K562 (cell line): ENCODE data around the gene PRPSAP1. TPM values are rescaled to one million over a fixed set of nuclear protein-coding genes. Genes with fewer than 3 reads are reported as not detected.

Experiments used
- ATAC-seq: fragments of 200-7000 bp; cut with Tn5 transposase; 3 replicates; pipeline ENCODE4 v1.9.1; 2020; ENCODE audit warnings: moderate library complexity
- BruUV-seq: library from RNA; stranded (reverse); fragments of 400-500 nt; replicated peaks from 2 replicates; lab custom pipeline; 2021; lab: Mats Ljungman, UMichigan
- CTCF ChIA-PET: fragments of 300-600 bp; formaldehyde crosslinking; extraction: SDS; loops from one replicate; lab custom pipeline; 2021; ENCODE audit warnings: low intra/inter-chr PET ratio; lab: Yijun Ruan, JAX
- POLR2A ChIA-PET: fragments of 300-600, 350-650 bp; sonication (Branson Sonifier 250); formaldehyde crosslinking; extraction: SDS; loops from one replicate; lab custom pipeline; 2021; ENCODE audit warnings: antibody characterized with exemption, inconsistent platforms; lab: Yijun Ruan, JAX
- DNase-seq, 4 experiments: peaks; one replicate each; pipeline versions ENCODE4 v3.0.0 to v3.0.0-alpha.2; 2011 to 2018; ENCODE audit warnings: low spot score in 3 of 4, mixed read lengths in 3 of 4; ENCODE audit errors: extremely low read depth in 1 of 4
- FAIRE-seq: peaks from 2 replicates; lab custom pipeline; 2011; peaks lifted over from hg19 to GRCh38; lab: Jason Lieb, UNC
- H2AFZ ChIP-seq: 2 replicates; pipeline ENCODE4 v1.6.0; 2011; ENCODE audit warnings: low read depth, low read length, control low read depth, inconsistent platforms
- H3K27ac ChIP-seq: fragments of 200-600 bp; 3 replicates; pipeline ENCODE4 v1.8.0; 2011; ENCODE audit warnings: low read depth, mild to moderate bottlenecking, control low read depth, inconsistent platforms, low read length, moderate library complexity, mixed read lengths; ENCODE audit errors: extremely low read depth
- H3K27me3 ChIP-seq, 2 experiments: fragments of 300-600 bp in 1 of 2; 2 replicates in 1 of 2; 3 replicates in 1 of 2; pipeline versions ENCODE4 v1.6.0 to v1.8.0; 2011; ENCODE audit warnings: inconsistent platforms in 2 of 2, low read length in 2 of 2, mild to moderate bottlenecking in 1 of 2, mixed read lengths in 1 of 2, moderate library complexity in 1 of 2; ENCODE audit not compliant: control insufficient read depth in 2 of 2, insufficient read depth in 2 of 2
- H3K36me3 ChIP-seq: fragments of 300-600 bp; 3 replicates; pipeline ENCODE4 v1.8.0; 2011; ENCODE audit warnings: mild to moderate bottlenecking, low read length, inconsistent platforms; ENCODE audit not compliant: control insufficient read depth, insufficient read depth
- H3K4me1 ChIP-seq, 2 experiments: fragments of 200-600 bp in 1 of 2; replicated peaks in 1 of 2; 2 replicates in 1 of 2; 3 replicates in 1 of 2; pipeline versions ENCODE4 v1.5.1 to v1.8.0; 2011; ENCODE audit warnings: inconsistent platforms in 2 of 2, low read length in 2 of 2, mild to moderate bottlenecking in 1 of 2, mixed read lengths in 1 of 2, moderate library complexity in 1 of 2; ENCODE audit not compliant: control insufficient read depth in 2 of 2, insufficient read depth in 2 of 2
- H3K4me2 ChIP-seq: 2 replicates; pipeline ENCODE4 v1.6.1; 2011; ENCODE audit warnings: low read length, control low read depth, inconsistent platforms, mixed read lengths; ENCODE audit not compliant: insufficient read depth
- H3K4me3 ChIP-seq: fragments of 200-600 bp; sonication (generic), shearing (Covaris generic); 2 replicates; pipeline ENCODE4 v1.5.1; 2016; ENCODE audit warnings: control low read depth, inconsistent platforms
- H3K79me2 ChIP-seq: fragments of 200-600 bp; 3 replicates; pipeline ENCODE4 v1.8.0; 2011; ENCODE audit warnings: low read length, inconsistent platforms; ENCODE audit not compliant: control insufficient read depth, insufficient read depth
- H3K9ac ChIP-seq, 2 experiments: 2 replicates each; pipeline versions ENCODE4 v1.6.0 to v1.6.1; 2011; ENCODE audit warnings: low read depth in 2 of 2, low read length in 2 of 2, control low read depth in 1 of 2, inconsistent platforms in 1 of 2, mild to moderate bottlenecking in 1 of 2, mixed read lengths in 1 of 2; ENCODE audit not compliant: insufficient read depth in 1 of 2
- H3K9me1 ChIP-seq: one replicate; pipeline ENCODE4 v1.6.0; 2011; ENCODE audit warnings: inconsistent platforms, mild to moderate bottlenecking, low read length, moderate library complexity; ENCODE audit not compliant: control insufficient read depth, insufficient read depth
- H3K9me3 ChIP-seq: replicated peaks from 2 replicates; pipeline ENCODE4 v1.5.1; 2011; ENCODE audit warnings: low read depth, low read length, inconsistent platforms; ENCODE audit not compliant: control insufficient read depth, insufficient read depth
- H4K20me1 ChIP-seq: replicated peaks from 2 replicates; pipeline ENCODE4 v1.6.1; 2011; ENCODE audit warnings: low read length, inconsistent platforms, mixed read lengths; ENCODE audit not compliant: control insufficient read depth, insufficient read depth
- BRD9 ChIP-seq: fragments of 450-650 bp; IDR thresholded peaks from 2 replicates; pipeline ENCODE4 v1.6.1; 2018; ENCODE audit warnings: low read depth; ENCODE audit not compliant: partially characterized antibody
- C11orf30 ChIP-seq: fragments of 450-650 bp; IDR thresholded peaks from 2 replicates; pipeline ENCODE4 v1.6.1; 2016; ENCODE audit warnings: low read depth, mild to moderate bottlenecking
- CBFA2T3 ChIP-seq: fragments of 450-650 bp; IDR thresholded peaks from 2 replicates; pipeline ENCODE4 v1.6.1; 2017
- CBX5 ChIP-seq: IDR thresholded peaks from 2 replicates; pipeline ENCODE4 v1.6.1; 2014; ENCODE audit warnings: low read depth, borderline replicate concordance
- NR2F6 ChIP-seq: fragments of 450-650 bp; formaldehyde crosslinking; IDR thresholded peaks from 2 replicates; pipeline ENCODE4 v1.4.0; 2020; ENCODE audit warnings: mild to moderate bottlenecking
- POLR2G ChIP-seq: fragments of 200-400 bp; formaldehyde crosslinking; IDR thresholded peaks from 2 replicates; pipeline ENCODE4 v1.6.1; 2017; ENCODE audit warnings: low read depth, mild to moderate bottlenecking, antibody characterized with exemption, low read length, moderate library complexity
- PTRF ChIP-seq: fragments of 450-650 bp; IDR thresholded peaks from 2 replicates; pipeline ENCODE4 v1.6.1; 2016; ENCODE audit warnings: mild to moderate bottlenecking, missing genetic modification characterization, missing compliant biosample characterization
- TEAD1 ChIP-seq, 2 experiments: fragments of 450-650 bp in 1 of 2; sonication (generic) in 1 of 2; formaldehyde crosslinking; IDR thresholded peaks; 2 replicates each; pipeline versions ENCODE4 v1.4.0 to v1.8.0; 2020 to 2022; ENCODE audit warnings: mild to moderate bottlenecking in 2 of 2, missing genetic modification reagents in 1 of 2
- U2AF2 ChIP-seq: fragments of 200-400 bp; formaldehyde crosslinking; optimal IDR thresholded peaks from 2 replicates; pipeline ENCODE3; 2017; ENCODE audit warnings: low read depth, mild to moderate bottlenecking, low read length
- USF2 ChIP-seq: sonication (generic); formaldehyde crosslinking; IDR thresholded peaks from 2 replicates; pipeline ENCODE4 v1.5.0; 2020; ENCODE audit warnings: missing genetic modification reagents
- VEZF1 ChIP-seq: fragments of 200-800 bp; sonication (Bioruptor generic); IDR thresholded peaks from 2 replicates; pipeline ENCODE4 v1.6.1; 2017; ENCODE audit warnings: missing genetic modification characterization, missing compliant biosample characterization
- XRCC5 ChIP-seq: fragments of 200-400 bp; formaldehyde crosslinking; IDR thresholded peaks from 2 replicates; pipeline ENCODE4 v1.6.1; 2017; ENCODE audit warnings: low read depth, mild to moderate bottlenecking, low read length
- ZNF217 ChIP-seq: sonication (generic); formaldehyde crosslinking; IDR thresholded peaks from 2 replicates; pipeline ENCODE4 v1.8.0; 2022; ENCODE audit warnings: mild to moderate bottlenecking, missing genetic modification reagents
- ZNF224 ChIP-seq: sonication (generic); formaldehyde crosslinking; IDR thresholded peaks from 2 replicates; pipeline ENCODE4 v1.8.0; 2022; ENCODE audit warnings: mild to moderate bottlenecking, missing genetic modification reagents
- ZNF408 ChIP-seq: fragments of 250-450 bp; sonication (Bioruptor Pico); IDR thresholded peaks from 2 replicates; pipeline ENCODE4 v1.4.0; 2020; ENCODE audit warnings: low read depth, mild to moderate bottlenecking, moderate library complexity
- WGBS: fragments of 100-300 bp; shearing (Covaris generic); methylation state at CpG from one replicate; pipeline ENCODE4 v1.1.6; 2016; ENCODE audit warnings: low coverage, mixed read lengths; ENCODE audit not compliant: insufficient coverage; ENCODE audit errors: missing lambda C conversion rate; 5-methylcytosine and 5-hydroxymethylcytosine counted together
- in situ Hi-C: fragments of 300-500 bp; cut with MboI; formaldehyde crosslinking; loops from 4 replicates; pipeline ENCODE4 v1.15.0; 2018; ENCODE audit warnings: inconsistent platforms, mixed read lengths
- intact Hi-C: fragments of 100-400 bp; cut with micrococcal nuclease; formaldehyde crosslinking; loops from 2 replicates; pipeline ENCODE4 v1.14.2; 2022
- polyA plus RNA-seq, 8 experiments: library from polyadenylated mRNA; depleted of rRNA in 4 of 8; stranded (reverse) in 5 of 8; unstranded in 3 of 8; fragments of >200 nt; fragmentation: Nextera tagmentation in 2 of 8; fragmentation: Illumina TruSeq in 1 of 8; extraction: Ambion mirVana in 2 of 8; extraction: Trizol in 1 of 8; gene quantifications; 2 replicates each; pipeline versions ENCODE4 v1.2.1 to v1.2.3, GENCODE V29; 2011 to 2014; ENCODE audit warnings: inconsistent platforms in 1 of 8, missing spikeins in 1 of 8
- total RNA-seq, 7 experiments: library from RNA; depleted of rRNA in 6 of 7; stranded (reverse); fragments of >200 nt in 6 of 7; fragmentation: Illumina TruSeq in 2 of 7; extraction: Trizol in 2 of 7; gene quantifications; 2 replicates each; pipeline versions ENCODE4 v1.2.1 to v1.2.3, GENCODE V29; 2011 to 2021; ENCODE audit warnings: low replicate concordance in 1 of 7

PRPSAP1 gene
- total and polyA plus RNA-seq, 9 of the 15 experiments (the other 6 are each of a cell fraction or from before 2014, with no cell fraction given) = 21.9 to 77.1 (median 40.8) TPM

GRCh38 chr17:76272541-76273444 lies 80.9 kb downstream of the PRPSAP1 start (continued):
- TF ChIP-seq VEZF1 (CRISPR knock-in tag) = 0 out of 2 replicates have a peak, but pooled peaks have one; percentile 6
- peak; percentile 70 for TF ChIP-seq POLR2G
- TF ChIP-seq CBFA2T3 = no peak
- TF ChIP-seq, all 486 proteins: peak for 9

- no peak overlapping the region for H3K4me3 ChIP-seq
- POLR2A ChIA-PET = interaction anchor here (0.5 to 10.6 kb wide), 24 partner anchors 7 to 1294 kb away, joined by 3 to 227 read pairs (median 5); partner anchors contain the start of genes RNF157, SPHK1 and UBALD2
- peaks cover 37 to 93% of the 10 kb centered on the region in 2 experiments for H3K4me1 ChIP-seq
- peak; percentile 39 for ATAC-seq
- H3K27ac ChIP-seq = no peak overlapping the region
- H3K9me3 ChIP-seq = no peaks in the 10 kb centered on the region
- BruUV-seq = no TSS peak
- H3K9ac ChIP-seq = peak overlapping the region in 1 of 2 experiments; percentile 77; a peak in 2 of 4 replicates
- peaks cover 38% of the 10 kb centered on the region for H3K36me3 ChIP-seq
- CTCF ChIA-PET = no interaction called here
- in situ Hi-C loops = no loop called here
- WGBS = 85% methylated on average over 22 of the region's 38 CpGs
- no peaks in the 10 kb centered on the region for H3K27me3 ChIP-seq
- no peaks in the 10 kb centered on the region for H3K9me1 ChIP-seq
- intact Hi-C loops = no loop called here
- peak in 2 of 4 experiments; percentile 34 to 37 for DNase-seq
- no peak for FAIRE-seq
- H3K4me2 ChIP-seq = no peak overlapping the region
- peaks cover 40% of the 10 kb centered on the region for H3K79me2 ChIP-seq
- H4K20me1 ChIP-seq = no peaks in the 10 kb centered on the region
- H2AFZ ChIP-seq = no peak overlapping the region
- no peak for TF ChIP-seq U2AF2
- TF ChIP-seq XRCC5 = no peak
- TF ChIP-seq TEAD1 (CRISPR knock-in tag; IDR thresholded peaks at IDR 0.05) = 0 out of 4 replicates have a peak, but pooled peaks of 1 of the 2 experiments have one; percentile 12
- no peak for TF ChIP-seq PTRF (tag)
- TF ChIP-seq BRD9 = no peak
- TF ChIP-seq USF2 (CRISPR knock-in tag) = no peak
- TF ChIP-seq CBX5 = no peak
- no peak for TF ChIP-seq ZNF408 (CRISPR knock-in tag)
- no peak for TF ChIP-seq ZNF224 (CRISPR knock-in tag)
- no peak for TF ChIP-seq ZNF217 (CRISPR knock-in tag)
- no peak for TF ChIP-seq NR2F6 (CRISPR knock-in tag)
- no peak for TF ChIP-seq C11orf30
These were observed 81.8 kb downstream of the PRPSAP1 start for GRCh38 chr17:76271669-76272540.
